SK-N-SH (cell line): ENCODE data around the gene MEIKIN. TPM values are rescaled to one million over a fixed set of nuclear protein-coding genes. Genes with fewer than 3 reads are reported as not detected.

Experiments used
- CTCF ChIA-PET: fragments of 300-600, 350-600 bp; formaldehyde crosslinking; extraction: SDS; loops from one replicate; lab custom pipeline; 2021; lab: Yijun Ruan, JAX
- POLR2A ChIA-PET: fragments of 350-600 bp; sonication (Branson Sonifier 250); formaldehyde crosslinking; extraction: SDS; loops from one replicate; lab custom pipeline; 2020; ENCODE audit warnings: antibody characterized with exemption, inconsistent platforms; lab: Yijun Ruan, JAX
- DNase-seq: peaks from one replicate; pipeline ENCODE4 v3.0.0; 2012
- H2AFZ ChIP-seq: fragments of 200-600 bp; sonication (generic); 2 replicates; pipeline ENCODE4 v1.8.1; 2016; ENCODE audit warnings: antibody characterized with exemption, mild to moderate bottlenecking, low read depth
- H3F3A ChIP-seq: fragments of 200-600 bp; sonication (generic); replicated peaks from 2 replicates; pipeline ENCODE3; 2016; ENCODE audit warnings: antibody characterized with exemption, mild to moderate bottlenecking; ENCODE audit not compliant: insufficient read depth
- H3K27ac ChIP-seq, 2 experiments: fragments of 200-500 bp in 1 of 2; fragments of 200-600 bp in 1 of 2; sonication (Bioruptor generic) in 1 of 2; sonication (generic), shearing (Covaris generic) in 1 of 2; 2 replicates each; pipeline versions ENCODE4 v1.5.1 to v1.6.1; 2014 to 2016; ENCODE audit warnings: low read depth in 2 of 2, inconsistent platforms in 1 of 2, low read length in 1 of 2, mild to moderate bottlenecking in 1 of 2, mixed read lengths in 1 of 2
- H3K27me3 ChIP-seq: fragments of 200-600 bp; sonication (generic), shearing (Covaris generic); 2 replicates; pipeline ENCODE4 v1.6.1; 2016; ENCODE audit warnings: mixed run types; ENCODE audit not compliant: insufficient read depth
- H3K36me3 ChIP-seq, 2 experiments: fragments of 200-500 bp in 1 of 2; fragments of 200-600 bp in 1 of 2; sonication (Bioruptor generic) in 1 of 2; sonication (generic) in 1 of 2; replicated peaks in 1 of 2; 2 replicates each; pipeline versions ENCODE3 to v1.5.1; 2014 to 2016; ENCODE audit warnings: low read length in 1 of 2, mild to moderate bottlenecking in 1 of 2; ENCODE audit not compliant: insufficient read depth in 2 of 2, control insufficient read depth in 1 of 2
- H3K4me1 ChIP-seq, 2 experiments: fragments of 200-500 bp in 1 of 2; fragments of 200-600 bp in 1 of 2; sonication (Bioruptor generic) in 1 of 2; sonication (generic), shearing (Covaris generic) in 1 of 2; 2 replicates each; pipeline versions ENCODE4 v1.5.1 to v1.6.1; 2014 to 2016; ENCODE audit warnings: low read depth in 1 of 2, low read length in 1 of 2, mixed run types in 1 of 2; ENCODE audit not compliant: insufficient read depth in 2 of 2, control insufficient read depth in 1 of 2
- H3K4me2 ChIP-seq: fragments of 200-600 bp; sonication (generic), shearing (Covaris generic); 2 replicates; pipeline ENCODE4 v1.6.1; 2017; ENCODE audit warnings: mixed run types
- H3K4me3 ChIP-seq, 2 experiments: fragments of 200-500 bp in 1 of 2; fragments of 200-600 bp in 1 of 2; sonication (Bioruptor generic) in 1 of 2; sonication (generic), shearing (Covaris generic) in 1 of 2; 2 replicates each; pipeline versions ENCODE4 v1.5.1 to v1.8.1; 2014 to 2016; ENCODE audit warnings: low read depth in 2 of 2, inconsistent platforms in 1 of 2, low read length in 1 of 2, mild to moderate bottlenecking in 1 of 2, mixed read lengths in 1 of 2, moderate library complexity in 1 of 2
- H3K79me2 ChIP-seq: fragments of 200-600 bp; sonication (generic); 2 replicates; pipeline ENCODE4 v1.8.1; 2017; ENCODE audit warnings: mild to moderate bottlenecking; ENCODE audit not compliant: insufficient read depth
- H3K9ac ChIP-seq: fragments of 200-600 bp; sonication (generic); 2 replicates; pipeline ENCODE4 v1.6.1; 2017; ENCODE audit warnings: mixed run types
- H3K9me2 ChIP-seq: fragments of 200-600 bp; sonication (generic); 2 replicates; pipeline ENCODE4 v1.6.1; 2017; ENCODE audit warnings: mixed run types
- H3K9me3 ChIP-seq: fragments of 200-600 bp; sonication (generic); 2 replicates; pipeline ENCODE4 v1.6.1; 2017; ENCODE audit warnings: mixed run types, mild to moderate bottlenecking, moderate library complexity
- H4K20me1 ChIP-seq: fragments of 200-600 bp; sonication (generic); 2 replicates; pipeline ENCODE4 v1.6.1; 2017; ENCODE audit warnings: mild to moderate bottlenecking, mixed run types; ENCODE audit not compliant: insufficient read depth
- CHD2 ChIP-seq: fragments of 150-350 bp; IDR thresholded peaks from 2 replicates; pipeline ENCODE4 v1.6.1; 2018; ENCODE audit warnings: low read length; ENCODE audit not compliant: partially characterized antibody
- FOSL2 ChIP-seq: IDR thresholded peaks from 2 replicates; pipeline ENCODE4 v1.4.0; 2012; ENCODE audit warnings: low read depth, mild to moderate bottlenecking, moderate library complexity, borderline replicate concordance
- GABPA ChIP-seq: IDR thresholded peaks from 2 replicates; pipeline ENCODE4 v1.4.0; 2012; ENCODE audit warnings: low read depth, mild to moderate bottlenecking
- GATA2 ChIP-seq: sonication (generic); formaldehyde crosslinking; IDR thresholded peaks from 2 replicates; pipeline ENCODE4 v1.5.0; 2020; ENCODE audit warnings: mild to moderate bottlenecking, missing genetic modification reagents
- MEF2A ChIP-seq: IDR thresholded peaks from 2 replicates; pipeline ENCODE4 v1.4.0; 2012; ENCODE audit warnings: low read depth, borderline replicate concordance
- MXI1 ChIP-seq: IDR thresholded peaks from 2 replicates; pipeline ENCODE4 v1.6.1; 2012; ENCODE audit warnings: mild to moderate bottlenecking, low read depth, low read length, improper control_type of control experiment
- NRF1 ChIP-seq: IDR thresholded peaks from 2 replicates; pipeline ENCODE4 v1.6.1; 2012; ENCODE audit warnings: low read depth, mild to moderate bottlenecking, low read length
- POLR2AphosphoS5 ChIP-seq: IDR thresholded peaks from 2 replicates; pipeline ENCODE4 v1.6.1; 2012; ENCODE audit warnings: low read depth, low read length
- RAD21 ChIP-seq: IDR thresholded peaks from 2 replicates; pipeline ENCODE4 v1.6.1; 2012; ENCODE audit warnings: mild to moderate bottlenecking, low read length
- TAF1 ChIP-seq: IDR thresholded peaks from 2 replicates; pipeline ENCODE4 v1.6.1; 2012; ENCODE audit warnings: low read depth, mild to moderate bottlenecking, low read length, moderate library complexity, borderline replicate concordance
- TCF12 ChIP-seq: IDR thresholded peaks from 2 replicates; pipeline ENCODE4 v1.4.0; 2012
- TEAD4 ChIP-seq: IDR thresholded peaks from 2 replicates; pipeline ENCODE4 v1.4.0; 2012; ENCODE audit warnings: mild to moderate bottlenecking, borderline replicate concordance; ENCODE audit not compliant: insufficient read depth
- WGBS: methylation state at CpG from one replicate; pipeline ENCODE4 v1.1.6; 2017; ENCODE audit warnings: low lambda C conversion rate; 5-methylcytosine and 5-hydroxymethylcytosine counted together
- polyA plus RNA-seq, 3 experiments: library from polyadenylated mRNA; depleted of rRNA; stranded (reverse); fragments of >200 nt; gene quantifications; 2 replicates each; pipeline ENCODE4 v1.2.3, GENCODE V29; 2012
- TF ChIP-seq, protein P1 (sequence below): IDR thresholded peaks from 2 replicates; pipeline ENCODE4 v1.4.0; 2012; ENCODE audit warnings: low read depth, borderline replicate concordance
- TF ChIP-seq, protein P2 (sequence below): IDR thresholded peaks from 2 replicates; pipeline ENCODE4 v1.4.0; 2012; ENCODE audit warnings: low read depth
- TF ChIP-seq, protein P3 (sequence below): IDR thresholded peaks from 2 replicates; pipeline ENCODE4; 2012
- TF ChIP-seq, protein P4 (sequence below): fragments of 200-600 bp; sonication (generic); IDR thresholded peaks from 2 replicates; pipeline ENCODE4 v1.6.1; 2017; ENCODE audit warnings: antibody characterized with exemption, mild to moderate bottlenecking, moderate library complexity
- TF ChIP-seq, protein P5 (sequence below): fragments of 150-350 bp; IDR thresholded peaks from 2 replicates; pipeline ENCODE4 v1.6.1; 2016; ENCODE audit warnings: mild to moderate bottlenecking, low read depth, low read length
- TF ChIP-seq, protein P6 (sequence below): IDR thresholded peaks from 2 replicates; pipeline ENCODE4 v1.4.0; 2012; ENCODE audit warnings: low read depth, borderline replicate concordance
- TF ChIP-seq, protein P7 (sequence below): fragments of 150-350 bp; IDR thresholded peaks from 2 replicates; pipeline ENCODE4 v1.6.1; 2017; ENCODE audit warnings: antibody characterized with exemption, low read length, low read depth, borderline replicate concordance

Gene MEIKIN
- polyA plus RNA-seq, 1 of the 3 experiments (the other 2 are of a cell fraction): not detected

DNA sequence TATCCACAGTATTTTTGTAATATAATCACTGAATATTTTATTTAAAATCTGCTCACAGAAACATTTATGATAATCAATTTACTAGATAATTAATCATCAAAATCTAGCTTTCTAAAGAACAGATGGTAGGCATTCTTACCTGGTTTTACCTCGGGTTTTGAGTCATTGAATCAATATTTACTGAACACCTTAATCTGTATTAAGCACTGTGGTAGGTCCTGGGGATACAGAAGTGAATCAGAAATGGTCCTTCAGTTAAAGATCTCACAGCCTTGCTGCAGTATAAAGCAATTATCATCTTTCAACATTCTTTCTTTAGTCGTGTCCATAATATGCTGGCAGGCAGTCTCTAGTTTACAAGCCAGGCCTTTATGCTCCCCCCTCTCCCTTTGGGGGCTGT, 2.0 kb upstream of the MEIKIN start:
- no peaks in the 10 kb centered on the region for H3K9me2 ChIP-seq
- no peaks in the 10 kb centered on the region for H3K9me3 ChIP-seq
- DNase-seq: no peak
- no peaks in the 10 kb centered on the region for H3K79me2 ChIP-seq
- TF ChIP-seq POLR2AphosphoS5 (no peak), GABPA (no peak), TEAD4 (no peak), NRF1 (no peak), MXI1 (no peak), MEF2A (no peak), TAF1 (no peak), CHD2 (no peak), RAD21 (no peak), TCF12 (no peak), FOSL2 (no peak), GATA2 (no peak)
- TF ChIP-seq, protein P1, sequence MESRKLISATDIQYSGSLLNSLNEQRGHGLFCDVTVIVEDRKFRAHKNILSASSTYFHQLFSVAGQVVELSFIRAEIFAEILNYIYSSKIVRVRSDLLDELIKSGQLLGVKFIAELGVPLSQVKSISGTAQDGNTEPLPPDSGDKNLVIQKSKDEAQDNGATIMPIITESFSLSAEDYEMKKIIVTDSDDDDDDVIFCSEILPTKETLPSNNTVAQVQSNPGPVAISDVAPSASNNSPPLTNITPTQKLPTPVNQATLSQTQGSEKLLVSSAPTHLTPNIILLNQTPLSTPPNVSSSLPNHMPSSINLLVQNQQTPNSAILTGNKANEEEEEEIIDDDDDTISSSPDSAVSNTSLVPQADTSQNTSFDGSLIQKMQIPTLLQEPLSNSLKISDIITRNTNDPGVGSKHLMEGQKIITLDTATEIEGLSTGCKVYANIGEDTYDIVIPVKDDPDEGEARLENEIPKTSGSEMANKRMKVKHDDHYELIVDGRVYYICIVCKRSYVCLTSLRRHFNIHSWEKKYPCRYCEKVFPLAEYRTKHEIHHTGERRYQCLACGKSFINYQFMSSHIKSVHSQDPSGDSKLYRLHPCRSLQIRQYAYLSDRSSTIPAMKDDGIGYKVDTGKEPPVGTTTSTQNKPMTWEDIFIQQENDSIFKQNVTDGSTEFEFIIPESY: no peak
- TF ChIP-seq, protein P2, sequence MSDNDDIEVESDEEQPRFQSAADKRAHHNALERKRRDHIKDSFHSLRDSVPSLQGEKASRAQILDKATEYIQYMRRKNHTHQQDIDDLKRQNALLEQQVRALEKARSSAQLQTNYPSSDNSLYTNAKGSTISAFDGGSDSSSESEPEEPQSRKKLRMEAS: no peak
- TF ChIP-seq, protein P3, sequence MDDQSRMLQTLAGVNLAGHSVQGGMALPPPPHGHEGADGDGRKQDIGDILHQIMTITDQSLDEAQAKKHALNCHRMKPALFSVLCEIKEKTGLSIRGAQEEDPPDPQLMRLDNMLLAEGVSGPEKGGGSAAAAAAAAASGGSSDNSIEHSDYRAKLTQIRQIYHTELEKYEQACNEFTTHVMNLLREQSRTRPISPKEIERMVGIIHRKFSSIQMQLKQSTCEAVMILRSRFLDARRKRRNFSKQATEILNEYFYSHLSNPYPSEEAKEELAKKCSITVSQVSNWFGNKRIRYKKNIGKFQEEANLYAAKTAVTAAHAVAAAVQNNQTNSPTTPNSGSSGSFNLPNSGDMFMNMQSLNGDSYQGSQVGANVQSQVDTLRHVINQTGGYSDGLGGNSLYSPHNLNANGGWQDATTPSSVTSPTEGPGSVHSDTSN: no peak
- TF ChIP-seq, protein P4, sequence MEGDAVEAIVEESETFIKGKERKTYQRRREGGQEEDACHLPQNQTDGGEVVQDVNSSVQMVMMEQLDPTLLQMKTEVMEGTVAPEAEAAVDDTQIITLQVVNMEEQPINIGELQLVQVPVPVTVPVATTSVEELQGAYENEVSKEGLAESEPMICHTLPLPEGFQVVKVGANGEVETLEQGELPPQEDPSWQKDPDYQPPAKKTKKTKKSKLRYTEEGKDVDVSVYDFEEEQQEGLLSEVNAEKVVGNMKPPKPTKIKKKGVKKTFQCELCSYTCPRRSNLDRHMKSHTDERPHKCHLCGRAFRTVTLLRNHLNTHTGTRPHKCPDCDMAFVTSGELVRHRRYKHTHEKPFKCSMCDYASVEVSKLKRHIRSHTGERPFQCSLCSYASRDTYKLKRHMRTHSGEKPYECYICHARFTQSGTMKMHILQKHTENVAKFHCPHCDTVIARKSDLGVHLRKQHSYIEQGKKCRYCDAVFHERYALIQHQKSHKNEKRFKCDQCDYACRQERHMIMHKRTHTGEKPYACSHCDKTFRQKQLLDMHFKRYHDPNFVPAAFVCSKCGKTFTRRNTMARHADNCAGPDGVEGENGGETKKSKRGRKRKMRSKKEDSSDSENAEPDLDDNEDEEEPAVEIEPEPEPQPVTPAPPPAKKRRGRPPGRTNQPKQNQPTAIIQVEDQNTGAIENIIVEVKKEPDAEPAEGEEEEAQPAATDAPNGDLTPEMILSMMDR: no peak
- TF ChIP-seq, protein P5, sequence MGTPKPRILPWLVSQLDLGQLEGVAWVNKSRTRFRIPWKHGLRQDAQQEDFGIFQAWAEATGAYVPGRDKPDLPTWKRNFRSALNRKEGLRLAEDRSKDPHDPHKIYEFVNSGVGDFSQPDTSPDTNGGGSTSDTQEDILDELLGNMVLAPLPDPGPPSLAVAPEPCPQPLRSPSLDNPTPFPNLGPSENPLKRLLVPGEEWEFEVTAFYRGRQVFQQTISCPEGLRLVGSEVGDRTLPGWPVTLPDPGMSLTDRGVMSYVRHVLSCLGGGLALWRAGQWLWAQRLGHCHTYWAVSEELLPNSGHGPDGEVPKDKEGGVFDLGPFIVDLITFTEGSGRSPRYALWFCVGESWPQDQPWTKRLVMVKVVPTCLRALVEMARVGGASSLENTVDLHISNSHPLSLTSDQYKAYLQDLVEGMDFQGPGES: no peak
- TF ChIP-seq, protein P6, sequence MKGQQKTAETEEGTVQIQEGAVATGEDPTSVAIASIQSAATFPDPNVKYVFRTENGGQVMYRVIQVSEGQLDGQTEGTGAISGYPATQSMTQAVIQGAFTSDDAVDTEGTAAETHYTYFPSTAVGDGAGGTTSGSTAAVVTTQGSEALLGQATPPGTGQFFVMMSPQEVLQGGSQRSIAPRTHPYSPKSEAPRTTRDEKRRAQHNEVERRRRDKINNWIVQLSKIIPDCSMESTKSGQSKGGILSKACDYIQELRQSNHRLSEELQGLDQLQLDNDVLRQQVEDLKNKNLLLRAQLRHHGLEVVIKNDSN: no peak
- TF ChIP-seq, protein P7, sequence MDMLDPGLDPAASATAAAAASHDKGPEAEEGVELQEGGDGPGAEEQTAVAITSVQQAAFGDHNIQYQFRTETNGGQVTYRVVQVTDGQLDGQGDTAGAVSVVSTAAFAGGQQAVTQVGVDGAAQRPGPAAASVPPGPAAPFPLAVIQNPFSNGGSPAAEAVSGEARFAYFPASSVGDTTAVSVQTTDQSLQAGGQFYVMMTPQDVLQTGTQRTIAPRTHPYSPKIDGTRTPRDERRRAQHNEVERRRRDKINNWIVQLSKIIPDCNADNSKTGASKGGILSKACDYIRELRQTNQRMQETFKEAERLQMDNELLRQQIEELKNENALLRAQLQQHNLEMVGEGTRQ: no peak
- H3F3A ChIP-seq: no peaks in the 10 kb centered on the region
- no peak overlapping the region for H3K27ac ChIP-seq
- H3K4me3 ChIP-seq: no peak overlapping the region
- no peak overlapping the region for H2AFZ ChIP-seq
- no peaks in the 10 kb centered on the region for H3K36me3 ChIP-seq
- H3K9ac ChIP-seq: no peak overlapping the region
- ChIA-PET POLR2A (no interaction called here), CTCF (interaction anchor here (1.4 kb wide), 1 partner anchor 34 kb away, joined by 3 read pairs; no protein-coding TSS in a partner anchor)
- H3K27me3 ChIP-seq: no peaks in the 10 kb centered on the region
- no peaks in the 10 kb centered on the region for H3K4me1 ChIP-seq
- 0% methylated on average over 2 of the region's 2 CpGs for WGBS
- H4K20me1 ChIP-seq: no peaks in the 10 kb centered on the region
- H3K4me2 ChIP-seq: no peak overlapping the region
